Astrocyte of the cerebellum (primary cell): ENCODE results near the gene SRI.
A peak's percentile ranks its signal among the peaks of the same experiment; 100 is the strongest.

Source experiments
- DNase-seq: peaks from one replicate; pipeline ENCODE4 v3.0.0-alpha.2; 2011; ENCODE audit warnings: low read depth
- H3K4me3 ChIP-seq: 2 replicates; pipeline ENCODE4 v1.5.1; 2011; ENCODE audit warnings: mild to moderate bottlenecking, low read depth, low read length, moderate library complexity
- CTCF ChIP-seq: IDR thresholded peaks from 2 replicates; pipeline ENCODE4 v1.5.1; 2012; ENCODE audit warnings: low read length, low read depth, moderate library complexity, mild to moderate bottlenecking; ENCODE audit errors: missing control alignments
- in situ Hi-C: cut with HindIII; loops from 2 replicates; pipeline ENCODE4 v1.10.0; 2017; ENCODE audit warnings: low sequenced_read_pairs

The SRI gene

GRCh38 chr7:88226201-88226600 is 6.4 kb upstream of the SRI start:
- in situ Hi-C loops, result no loop called here
- H3K4me3 ChIP-seq, result no peak overlapping the region
- DNase-seq, result no peak
- TF ChIP-seq CTCF, result no peak

GRCh38 chr7:88224601-88225275 is 4.9 kb upstream of the SRI start:
- no peak for TF ChIP-seq CTCF
- H3K4me3 ChIP-seq, result no peak overlapping the region
- peak; percentile 40 for DNase-seq
- in situ Hi-C loops, result no loop called here

GRCh38 chr7:88223265-88223664 is 3.4 kb upstream of the SRI start:
- in situ Hi-C loops, result no loop called here
- DNase-seq, result no peak
- no peak overlapping the region for H3K4me3 ChIP-seq
- TF ChIP-seq CTCF, result no peak

- DNase-seq, result peak; percentile 33
- peak overlapping the region; percentile 87 for H3K4me3 ChIP-seq
- TF ChIP-seq CTCF, result no peak
Measured at GRCh38 chr7:88218836-88219605, 817 bp downstream of the SRI start.

GRCh38 chr7:88218429-88218745 is 1.5 kb downstream of the SRI start:
- in situ Hi-C loops, result no loop called here
- H3K4me3 ChIP-seq, result peak overlapping the region; percentile 87
- no peak for TF ChIP-seq CTCF
- DNase-seq, result no peak

More at GRCh38 chr7:88218836-88219605, 817 bp downstream of the SRI start:
- in situ Hi-C loops, result no loop called here

- H3K4me3 ChIP-seq, result peak overlapping the region; percentile 87
- no peak for DNase-seq
- TF ChIP-seq CTCF, result no peak
- in situ Hi-C loops, result no loop called here
Measured at GRCh38 chr7:88217675-88218428, 2.0 kb downstream of the SRI start.
